GM23338 (cell line): ENCODE results near the gene DCBLD2. TPM values are rescaled to one million over a fixed set of nuclear protein-coding genes. Genes with fewer than 3 reads are reported as not detected.

Experiments used
- ATAC-seq: fragments of 200-7000 bp; cut with Tn5 transposase; 3 replicates; pipeline ENCODE4 v1.9.1; 2020
- DNase-seq: peaks from one replicate; pipeline ENCODE4 v3.0.0-alpha.2; 2015; ENCODE audit warnings: low spot score
- H2AFZ ChIP-seq: fragments of 200-600 bp; sonication (generic); 2 replicates; pipeline ENCODE4 v1.8.0; 2016; ENCODE audit warnings: antibody characterized with exemption, mild to moderate bottlenecking, moderate library complexity
- H3F3A ChIP-seq: fragments of 200-600 bp; sonication (generic); replicated peaks from 2 replicates; pipeline ENCODE4 v1.8.0; 2017; ENCODE audit warnings: antibody characterized with exemption, mixed run types, low read depth
- H3K27ac ChIP-seq: fragments of 200-600 bp; sonication (generic); 2 replicates; pipeline ENCODE4 v1.6.1; 2016; ENCODE audit warnings: low read depth
- H3K27me3 ChIP-seq: fragments of 200-600 bp; sonication (generic); 2 replicates; pipeline ENCODE4 v1.8.0; 2016; ENCODE audit warnings: mild to moderate bottlenecking, mixed run types, moderate library complexity; ENCODE audit not compliant: insufficient read depth
- H3K36me3 ChIP-seq: fragments of 200-600 bp; sonication (generic); 2 replicates; pipeline ENCODE4 v1.8.0; 2016; ENCODE audit warnings: mild to moderate bottlenecking; ENCODE audit not compliant: insufficient read depth
- H3K4me1 ChIP-seq: fragments of 200-600 bp; sonication (generic); 2 replicates; pipeline ENCODE4 v1.8.0; 2016; ENCODE audit warnings: mild to moderate bottlenecking, moderate library complexity; ENCODE audit not compliant: insufficient read depth
- H3K4me2 ChIP-seq: fragments of 200-600 bp; sonication (generic); 2 replicates; pipeline ENCODE4 v1.7.1; 2017; ENCODE audit warnings: mixed run types
- H3K4me3 ChIP-seq: fragments of 200-600 bp; sonication (generic); 2 replicates; pipeline ENCODE4 v1.6.1; 2016; ENCODE audit warnings: mixed run types
- H3K79me2 ChIP-seq: fragments of 200-600 bp; sonication (generic); replicated peaks from 2 replicates; pipeline ENCODE4 v1.8.0; 2017; ENCODE audit warnings: mild to moderate bottlenecking; ENCODE audit not compliant: insufficient read depth
- H3K9me2 ChIP-seq: fragments of 200-600 bp; sonication (generic); 2 replicates; pipeline ENCODE4 v1.8.0; 2017; ENCODE audit not compliant: insufficient read depth
- H4K20me1 ChIP-seq: fragments of 200-600 bp; sonication (generic); replicated peaks from 2 replicates; pipeline ENCODE4 v1.8.0; 2017; ENCODE audit warnings: mild to moderate bottlenecking; ENCODE audit not compliant: insufficient read depth
- H3K27ac Mint-ChIP-seq: 2 replicates; pipeline ENCODE4 v1.8.0; 2020; ENCODE audit warnings: inconsistent platforms, mild to moderate bottlenecking, moderate library complexity, mixed read lengths
- H3K27me3 Mint-ChIP-seq: 3 replicates; pipeline ENCODE4 v1.8.0; 2022; ENCODE audit warnings: low read depth, mild to moderate bottlenecking, moderate library complexity, mixed read lengths, inconsistent platforms; ENCODE audit not compliant: insufficient read depth, poor library complexity
- H3K36me3 Mint-ChIP-seq: 3 replicates; pipeline ENCODE4 v1.8.0; 2021; ENCODE audit warnings: low read depth, mild to moderate bottlenecking, inconsistent platforms, moderate library complexity, mixed read lengths
- H3K4me1 Mint-ChIP-seq: 3 replicates; pipeline ENCODE4 v1.8.0; 2020; ENCODE audit warnings: mild to moderate bottlenecking, inconsistent platforms, mixed read lengths
- H3K4me3 Mint-ChIP-seq: 3 replicates; pipeline ENCODE4 v1.8.0; 2021; ENCODE audit warnings: moderate library complexity, mild to moderate bottlenecking, inconsistent platforms, mixed read lengths
- H3K9me3 Mint-ChIP-seq: 3 replicates; pipeline ENCODE4 v1.8.0; 2020; ENCODE audit warnings: moderate library complexity, mild to moderate bottlenecking, inconsistent platforms, mixed read lengths
- CREB1 ChIP-seq: fragments of 250-450 bp; sonication (Bioruptor Pico); IDR thresholded peaks from 2 replicates; pipeline ENCODE4 v1.5.0; 2020; ENCODE audit warnings: low read depth, mild to moderate bottlenecking, moderate library complexity
- EZH2 ChIP-seq: fragments of 200-600 bp; sonication (generic); IDR thresholded peaks from one replicate; pipeline ENCODE4 v1.8.0; 2017; ENCODE audit warnings: antibody characterized with exemption, mild to moderate bottlenecking, low read depth; ENCODE audit not compliant: unreplicated experiment
- EZH2phosphoT487 ChIP-seq: fragments of 200-600 bp; sonication (generic); IDR thresholded peaks from one replicate; pipeline ENCODE4 v1.8.1; 2018; ENCODE audit warnings: antibody characterized with exemption; ENCODE audit not compliant: unreplicated experiment
- JUNB ChIP-seq: IDR thresholded peaks from one replicate; pipeline ENCODE4 v1.6.1; 2016; ENCODE audit warnings: antibody characterized with exemption; ENCODE audit not compliant: unreplicated experiment
- NANOG ChIP-seq: IDR thresholded peaks from 2 replicates; pipeline ENCODE4 v1.6.1; 2016; ENCODE audit warnings: antibody characterized with exemption, borderline replicate concordance
- POLR2AphosphoS5 ChIP-seq: IDR thresholded peaks from 2 replicates; pipeline ENCODE4 v1.6.1; 2016; ENCODE audit warnings: antibody characterized with exemption, low read depth
- ZNF114 ChIP-seq: fragments of 250-450 bp; sonication (Bioruptor Pico); IDR thresholded peaks from 2 replicates; pipeline ENCODE4 v1.5.0; 2020; ENCODE audit warnings: mild to moderate bottlenecking, moderate library complexity
- ZNF331 ChIP-seq: fragments of 250-450 bp; sonication (Bioruptor Pico); IDR thresholded peaks from 2 replicates; pipeline ENCODE4 v1.5.0; 2020; ENCODE audit warnings: low read depth, mild to moderate bottlenecking, moderate library complexity
- polyA plus RNA-seq: library from polyadenylated mRNA; unstranded; fragments of >200 nt; fragmentation: Nextera tagmentation; extraction: Ambion mirVana; gene quantifications from 2 replicates; pipeline ENCODE4 v1.2.1, GENCODE V29; 2016
- total RNA-seq: library from RNA; depleted of rRNA; stranded (reverse); fragments of >200 nt; shearing (Covaris generic); gene quantifications from 2 replicates; pipeline ENCODE4 v1.2.3, GENCODE V29; 2014
- TF ChIP-seq, protein P1 (sequence below): IDR thresholded peaks from 2 replicates; pipeline ENCODE4 v1.6.1; 2016; ENCODE audit warnings: antibody characterized with exemption
- TF ChIP-seq, protein P2 (sequence below): fragments of 250-450 bp; sonication (Bioruptor Pico); IDR thresholded peaks from 2 replicates; pipeline ENCODE4 v1.5.0; 2020; ENCODE audit warnings: mild to moderate bottlenecking, moderate library complexity
- TF ChIP-seq, protein P3 (sequence below): IDR thresholded peaks from one replicate; pipeline ENCODE4 v1.6.1; 2018; ENCODE audit warnings: antibody characterized with exemption; ENCODE audit not compliant: unreplicated experiment
- TF ChIP-seq, protein P4 (sequence below), 2 experiments: fragments of 200-600 bp in 1 of 2; sonication (generic) in 1 of 2; conservative IDR thresholded peaks; 2 replicates each; pipeline versions ENCODE4 v1.5.1 to v1.6.1; 2016 to 2017; ENCODE audit warnings: antibody characterized with exemption in 2 of 2, low read depth in 2 of 2, mild to moderate bottlenecking in 2 of 2, moderate library complexity in 1 of 2

Gene DCBLD2
- total and polyA plus RNA-seq, 2 experiments from 2014 or later: 25.9 to 69.7 TPM

DNA sequence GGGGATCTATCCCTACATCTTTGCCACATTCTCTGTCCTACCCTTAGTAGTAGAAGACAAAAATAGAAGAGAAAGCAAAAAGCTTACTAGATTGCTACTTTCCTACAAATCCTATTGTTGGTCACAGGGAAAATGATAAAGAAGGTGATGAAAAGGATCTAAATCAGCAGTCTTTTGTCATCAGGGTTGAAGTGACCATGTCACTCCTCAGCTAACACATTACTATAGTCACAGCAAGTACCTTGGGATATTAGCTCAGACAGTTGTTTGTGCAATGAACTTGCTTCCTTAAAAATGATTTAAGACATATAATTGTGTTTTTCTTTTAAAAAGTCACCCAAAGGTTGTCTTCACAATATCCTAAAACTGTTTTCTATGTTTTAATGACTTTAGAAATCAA, 132.0 kb downstream of the DCBLD2 start (continued):
- TF ChIP-seq, protein P1, sequence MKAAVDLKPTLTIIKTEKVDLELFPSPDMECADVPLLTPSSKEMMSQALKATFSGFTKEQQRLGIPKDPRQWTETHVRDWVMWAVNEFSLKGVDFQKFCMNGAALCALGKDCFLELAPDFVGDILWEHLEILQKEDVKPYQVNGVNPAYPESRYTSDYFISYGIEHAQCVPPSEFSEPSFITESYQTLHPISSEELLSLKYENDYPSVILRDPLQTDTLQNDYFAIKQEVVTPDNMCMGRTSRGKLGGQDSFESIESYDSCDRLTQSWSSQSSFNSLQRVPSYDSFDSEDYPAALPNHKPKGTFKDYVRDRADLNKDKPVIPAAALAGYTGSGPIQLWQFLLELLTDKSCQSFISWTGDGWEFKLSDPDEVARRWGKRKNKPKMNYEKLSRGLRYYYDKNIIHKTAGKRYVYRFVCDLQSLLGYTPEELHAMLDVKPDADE: no peak

DNA sequence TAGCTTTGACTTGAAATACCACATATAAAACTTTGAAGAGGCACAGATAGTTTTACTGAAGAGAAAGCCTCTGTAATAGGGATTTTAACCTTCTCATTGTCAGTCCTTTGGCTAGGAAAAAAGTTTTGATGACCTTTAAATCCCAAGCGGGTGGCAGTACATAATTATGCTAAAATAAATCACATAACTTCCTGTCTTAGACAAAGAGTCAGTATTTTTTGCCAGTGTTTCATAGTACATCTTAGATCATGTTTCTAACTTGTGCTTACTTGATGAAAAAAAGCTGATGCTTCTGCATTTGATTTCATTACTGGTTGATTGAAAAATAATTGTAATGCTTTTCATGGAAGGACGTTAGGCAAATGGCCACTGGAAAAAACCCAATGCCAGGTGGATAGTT, 132.5 kb downstream of the DCBLD2 start:
- peaks cover 20% of the 10 kb centered on the region for H3K4me1 Mint-ChIP-seq
- TF ChIP-seq ZNF331 (CRISPR knock-in tag) (no peak), CREB1 (CRISPR knock-in tag) (no peak), POLR2AphosphoS5 (no peak), JUNB (no peak), ZNF114 (CRISPR knock-in tag) (no peak), NANOG (no peak), EZH2phosphoT487 (no peak), EZH2 (no peak)
- TF ChIP-seq, protein P2, sequence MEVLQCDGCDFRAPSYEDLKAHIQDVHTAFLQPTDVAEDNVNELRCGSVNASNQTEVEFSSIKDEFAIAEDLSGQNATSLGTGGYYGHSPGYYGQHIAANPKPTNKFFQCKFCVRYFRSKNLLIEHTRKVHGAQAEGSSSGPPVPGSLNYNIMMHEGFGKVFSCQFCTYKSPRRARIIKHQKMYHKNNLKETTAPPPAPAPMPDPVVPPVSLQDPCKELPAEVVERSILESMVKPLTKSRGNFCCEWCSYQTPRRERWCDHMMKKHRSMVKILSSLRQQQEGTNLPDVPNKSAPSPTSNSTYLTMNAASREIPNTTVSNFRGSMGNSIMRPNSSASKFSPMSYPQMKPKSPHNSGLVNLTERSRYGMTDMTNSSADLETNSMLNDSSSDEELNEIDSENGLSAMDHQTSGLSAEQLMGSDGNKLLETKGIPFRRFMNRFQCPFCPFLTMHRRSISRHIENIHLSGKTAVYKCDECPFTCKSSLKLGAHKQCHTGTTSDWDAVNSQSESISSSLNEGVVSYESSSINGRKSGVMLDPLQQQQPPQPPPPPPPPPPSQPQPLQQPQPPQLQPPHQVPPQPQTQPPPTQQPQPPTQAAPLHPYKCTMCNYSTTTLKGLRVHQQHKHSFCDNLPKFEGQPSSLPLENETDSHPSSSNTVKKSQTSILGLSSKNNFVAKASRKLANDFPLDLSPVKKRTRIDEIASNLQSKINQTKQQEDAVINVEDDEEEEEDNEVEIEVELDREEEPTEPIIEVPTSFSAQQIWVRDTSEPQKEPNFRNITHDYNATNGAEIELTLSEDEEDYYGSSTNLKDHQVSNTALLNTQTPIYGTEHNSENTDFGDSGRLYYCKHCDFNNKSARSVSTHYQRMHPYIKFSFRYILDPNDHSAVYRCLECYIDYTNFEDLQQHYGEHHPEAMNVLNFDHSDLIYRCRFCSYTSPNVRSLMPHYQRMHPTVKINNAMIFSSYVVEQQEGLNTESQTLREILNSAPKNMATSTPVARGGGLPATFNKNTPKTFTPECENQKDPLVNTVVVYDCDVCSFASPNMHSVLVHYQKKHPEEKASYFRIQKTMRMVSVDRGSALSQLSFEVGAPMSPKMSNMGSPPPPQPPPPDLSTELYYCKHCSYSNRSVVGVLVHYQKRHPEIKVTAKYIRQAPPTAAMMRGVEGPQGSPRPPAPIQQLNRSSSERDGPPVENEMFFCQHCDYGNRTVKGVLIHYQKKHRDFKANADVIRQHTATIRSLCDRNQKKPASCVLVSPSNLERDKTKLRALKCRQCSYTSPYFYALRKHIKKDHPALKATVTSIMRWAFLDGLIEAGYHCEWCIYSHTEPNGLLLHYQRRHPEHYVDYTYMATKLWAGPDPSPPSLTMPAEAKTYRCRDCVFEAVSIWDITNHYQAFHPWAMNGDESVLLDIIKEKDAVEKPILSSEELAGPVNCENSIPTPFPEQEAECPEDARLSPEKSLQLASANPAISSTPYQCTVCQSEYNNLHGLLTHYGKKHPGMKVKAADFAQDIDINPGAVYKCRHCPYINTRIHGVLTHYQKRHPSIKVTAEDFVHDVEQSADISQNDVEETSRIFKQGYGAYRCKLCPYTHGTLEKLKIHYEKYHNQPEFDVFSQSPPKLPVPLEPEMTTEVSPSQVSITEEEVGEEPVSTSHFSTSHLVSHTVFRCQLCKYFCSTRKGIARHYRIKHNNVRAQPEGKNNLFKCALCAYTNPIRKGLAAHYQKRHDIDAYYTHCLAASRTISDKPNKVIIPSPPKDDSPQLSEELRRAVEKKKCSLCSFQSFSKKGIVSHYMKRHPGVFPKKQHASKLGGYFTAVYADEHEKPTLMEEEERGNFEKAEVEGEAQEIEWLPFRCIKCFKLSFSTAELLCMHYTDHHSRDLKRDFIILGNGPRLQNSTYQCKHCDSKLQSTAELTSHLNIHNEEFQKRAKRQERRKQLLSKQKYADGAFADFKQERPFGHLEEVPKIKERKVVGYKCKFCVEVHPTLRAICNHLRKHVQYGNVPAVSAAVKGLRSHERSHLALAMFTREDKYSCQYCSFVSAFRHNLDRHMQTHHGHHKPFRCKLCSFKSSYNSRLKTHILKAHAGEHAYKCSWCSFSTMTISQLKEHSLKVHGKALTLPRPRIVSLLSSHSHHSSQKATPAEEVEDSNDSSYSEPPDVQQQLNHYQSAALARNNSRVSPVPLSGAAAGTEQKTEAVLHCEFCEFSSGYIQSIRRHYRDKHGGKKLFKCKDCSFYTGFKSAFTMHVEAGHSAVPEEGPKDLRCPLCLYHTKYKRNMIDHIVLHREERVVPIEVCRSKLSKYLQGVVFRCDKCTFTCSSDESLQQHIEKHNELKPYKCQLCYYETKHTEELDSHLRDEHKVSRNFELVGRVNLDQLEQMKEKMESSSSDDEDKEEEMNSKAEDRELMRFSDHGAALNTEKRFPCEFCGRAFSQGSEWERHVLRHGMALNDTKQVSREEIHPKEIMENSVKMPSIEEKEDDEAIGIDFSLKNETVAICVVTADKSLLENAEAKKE (CRISPR knock-in tag): no peak
- TF ChIP-seq, protein P1: no peak
- TF ChIP-seq, protein P3, sequence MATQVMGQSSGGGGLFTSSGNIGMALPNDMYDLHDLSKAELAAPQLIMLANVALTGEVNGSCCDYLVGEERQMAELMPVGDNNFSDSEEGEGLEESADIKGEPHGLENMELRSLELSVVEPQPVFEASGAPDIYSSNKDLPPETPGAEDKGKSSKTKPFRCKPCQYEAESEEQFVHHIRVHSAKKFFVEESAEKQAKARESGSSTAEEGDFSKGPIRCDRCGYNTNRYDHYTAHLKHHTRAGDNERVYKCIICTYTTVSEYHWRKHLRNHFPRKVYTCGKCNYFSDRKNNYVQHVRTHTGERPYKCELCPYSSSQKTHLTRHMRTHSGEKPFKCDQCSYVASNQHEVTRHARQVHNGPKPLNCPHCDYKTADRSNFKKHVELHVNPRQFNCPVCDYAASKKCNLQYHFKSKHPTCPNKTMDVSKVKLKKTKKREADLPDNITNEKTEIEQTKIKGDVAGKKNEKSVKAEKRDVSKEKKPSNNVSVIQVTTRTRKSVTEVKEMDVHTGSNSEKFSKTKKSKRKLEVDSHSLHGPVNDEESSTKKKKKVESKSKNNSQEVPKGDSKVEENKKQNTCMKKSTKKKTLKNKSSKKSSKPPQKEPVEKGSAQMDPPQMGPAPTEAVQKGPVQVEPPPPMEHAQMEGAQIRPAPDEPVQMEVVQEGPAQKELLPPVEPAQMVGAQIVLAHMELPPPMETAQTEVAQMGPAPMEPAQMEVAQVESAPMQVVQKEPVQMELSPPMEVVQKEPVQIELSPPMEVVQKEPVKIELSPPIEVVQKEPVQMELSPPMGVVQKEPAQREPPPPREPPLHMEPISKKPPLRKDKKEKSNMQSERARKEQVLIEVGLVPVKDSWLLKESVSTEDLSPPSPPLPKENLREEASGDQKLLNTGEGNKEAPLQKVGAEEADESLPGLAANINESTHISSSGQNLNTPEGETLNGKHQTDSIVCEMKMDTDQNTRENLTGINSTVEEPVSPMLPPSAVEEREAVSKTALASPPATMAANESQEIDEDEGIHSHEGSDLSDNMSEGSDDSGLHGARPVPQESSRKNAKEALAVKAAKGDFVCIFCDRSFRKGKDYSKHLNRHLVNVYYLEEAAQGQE: no peak
- TF ChIP-seq, protein P4, sequence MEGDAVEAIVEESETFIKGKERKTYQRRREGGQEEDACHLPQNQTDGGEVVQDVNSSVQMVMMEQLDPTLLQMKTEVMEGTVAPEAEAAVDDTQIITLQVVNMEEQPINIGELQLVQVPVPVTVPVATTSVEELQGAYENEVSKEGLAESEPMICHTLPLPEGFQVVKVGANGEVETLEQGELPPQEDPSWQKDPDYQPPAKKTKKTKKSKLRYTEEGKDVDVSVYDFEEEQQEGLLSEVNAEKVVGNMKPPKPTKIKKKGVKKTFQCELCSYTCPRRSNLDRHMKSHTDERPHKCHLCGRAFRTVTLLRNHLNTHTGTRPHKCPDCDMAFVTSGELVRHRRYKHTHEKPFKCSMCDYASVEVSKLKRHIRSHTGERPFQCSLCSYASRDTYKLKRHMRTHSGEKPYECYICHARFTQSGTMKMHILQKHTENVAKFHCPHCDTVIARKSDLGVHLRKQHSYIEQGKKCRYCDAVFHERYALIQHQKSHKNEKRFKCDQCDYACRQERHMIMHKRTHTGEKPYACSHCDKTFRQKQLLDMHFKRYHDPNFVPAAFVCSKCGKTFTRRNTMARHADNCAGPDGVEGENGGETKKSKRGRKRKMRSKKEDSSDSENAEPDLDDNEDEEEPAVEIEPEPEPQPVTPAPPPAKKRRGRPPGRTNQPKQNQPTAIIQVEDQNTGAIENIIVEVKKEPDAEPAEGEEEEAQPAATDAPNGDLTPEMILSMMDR (conservative IDR thresholded peaks at IDR 0.05; ENCODE audit: low read depth in 2 of 2): no peak

More for the DNA sequence above, 132.5 kb downstream of the DCBLD2 start:
- no peak overlapping the region for H3K27ac Mint-ChIP-seq
- Histone ChIP-seq H3F3A (no peaks in the 10 kb centered on the region), H3K4me3 (no peak overlapping the region), H3K36me3 (no peaks in the 10 kb centered on the region), H2AFZ (no peak overlapping the region), H4K20me1 (no peaks in the 10 kb centered on the region), H3K9me2 (no peaks in the 10 kb centered on the region), H3K4me2 (no peak overlapping the region), H3K27me3 (no peaks in the 10 kb centered on the region), H3K79me2 (no peaks in the 10 kb centered on the region), H3K27ac (no peak overlapping the region), H3K4me1 (peaks cover 11% of the 10 kb centered on the region)
- no peaks in the 10 kb centered on the region for H3K9me3 Mint-ChIP-seq
- H3K4me3 Mint-ChIP-seq: no peak overlapping the region
- no peaks in the 10 kb centered on the region for H3K36me3 Mint-ChIP-seq
- H3K27me3 Mint-ChIP-seq: no peaks in the 10 kb centered on the region
- DNase-seq: no peak
- ATAC-seq: no peak
